ENCODE results near the gene YWHAB. TPM values are rescaled to one million over a fixed set of nuclear protein-coding genes. Genes with fewer than 3 reads are reported as not detected.

Gene YWHAB
- total and polyA plus RNA-seq, 2 of the 4 experiments (the other 2 are of a cell fraction) = 78.0 to 102 TPM

DNA sequence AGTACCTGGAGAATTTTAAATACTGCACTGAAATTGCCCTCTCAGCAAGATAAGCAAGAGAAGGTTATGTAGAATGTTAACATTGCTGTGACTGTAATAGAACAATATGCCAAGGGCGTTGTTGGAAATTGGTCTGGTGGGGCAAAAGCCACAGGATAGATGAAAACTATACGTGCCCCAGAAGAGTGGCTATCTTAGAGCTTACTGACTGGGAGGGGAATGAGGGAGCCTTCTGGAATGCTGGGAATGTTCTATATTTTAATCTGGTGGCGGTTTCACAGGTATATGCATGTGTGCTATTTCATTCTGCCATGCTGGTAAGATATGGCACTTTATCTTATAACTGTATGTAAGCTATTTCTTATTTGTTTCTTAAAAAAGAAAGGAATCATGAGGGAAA, 35.2 kb upstream of the YWHAB start:
- Histone ChIP-seq H4K20me1 (ENCODE audit: insufficient read depth, low read length) (no peaks in the 10 kb centered on the region), H3K23ac (ENCODE audit: low read depth, low read length) (no peak overlapping the region), H3K4me2 (ENCODE audit: low read depth, low read length) (no peak overlapping the region), H3K4me1 (ENCODE audit: control insufficient read depth, insufficient read depth, low read length) (no peaks in the 10 kb centered on the region), H3K79me1 (ENCODE audit: low read depth in 1 of 2, low read length in 2 of 2) (no peaks in the 10 kb centered on the region), H2BK20ac (ENCODE audit: low read depth, low read length) (no peak overlapping the region), H2BK120ac (ENCODE audit: low read depth, low read length) (no peak overlapping the region), H3K27ac (ENCODE audit: insufficient read depth, low read length) (no peak overlapping the region), H2BK5ac (ENCODE audit: low read depth, low read length, poor library complexity, severe bottlenecking) (no peak overlapping the region), H3K9me3 (ENCODE audit: control insufficient read depth, insufficient read depth, low read length) (no peaks in the 10 kb centered on the region), H3K9ac (ENCODE audit: low read depth, low read length) (no peak overlapping the region), H2AK5ac (ENCODE audit: low read depth, low read length) (no peak overlapping the region), H4K8ac (ENCODE audit: low read depth in 2 of 2, low read length in 2 of 2) (no peak overlapping the region), H3K4me3 (ENCODE audit: insufficient read depth, low read depth, low read length) (no peak overlapping the region), H3K14ac (replicated peaks; ENCODE audit: low read depth, low read length) (no peak overlapping the region), H2AFZ (replicated peaks; ENCODE audit: low read length, poor library complexity) (no peak overlapping the region), H4K91ac (ENCODE audit: insufficient read depth, low read depth, low read length) (no peak overlapping the region), H3K18ac (ENCODE audit: low read depth, low read length) (no peak overlapping the region), H3K9me1 (ENCODE audit: insufficient read depth, low read length) (no peaks in the 10 kb centered on the region), H3K36me3 (ENCODE audit: control insufficient read depth, insufficient read depth, low read length) (no peaks in the 10 kb centered on the region), H3K56ac (ENCODE audit: extremely low read depth, insufficient read depth, low read length) (no peak overlapping the region), H4K5ac (ENCODE audit: low read depth, low read length) (no peak overlapping the region), H3K27me3 (ENCODE audit: control insufficient read depth, insufficient read depth, low read length) (peaks cover 1% of the 10 kb centered on the region; the same call in 1 of the 2 replicates), H2BK15ac (ENCODE audit: low read depth, low read length) (no peak overlapping the region), H2AK9ac (replicated peaks; ENCODE audit: low read depth, low read length, poor library complexity) (no peak overlapping the region), H3K4ac (ENCODE audit: low read depth, low read length) (no peak overlapping the region)
- no CpG with 5 or more reads among the region's 3 CpGs for WGBS, 2 experiments (ENCODE audit: extremely low coverage in 2 of 2, insufficient read length in 1 of 2)
- TF ChIP-seq, protein P1, sequence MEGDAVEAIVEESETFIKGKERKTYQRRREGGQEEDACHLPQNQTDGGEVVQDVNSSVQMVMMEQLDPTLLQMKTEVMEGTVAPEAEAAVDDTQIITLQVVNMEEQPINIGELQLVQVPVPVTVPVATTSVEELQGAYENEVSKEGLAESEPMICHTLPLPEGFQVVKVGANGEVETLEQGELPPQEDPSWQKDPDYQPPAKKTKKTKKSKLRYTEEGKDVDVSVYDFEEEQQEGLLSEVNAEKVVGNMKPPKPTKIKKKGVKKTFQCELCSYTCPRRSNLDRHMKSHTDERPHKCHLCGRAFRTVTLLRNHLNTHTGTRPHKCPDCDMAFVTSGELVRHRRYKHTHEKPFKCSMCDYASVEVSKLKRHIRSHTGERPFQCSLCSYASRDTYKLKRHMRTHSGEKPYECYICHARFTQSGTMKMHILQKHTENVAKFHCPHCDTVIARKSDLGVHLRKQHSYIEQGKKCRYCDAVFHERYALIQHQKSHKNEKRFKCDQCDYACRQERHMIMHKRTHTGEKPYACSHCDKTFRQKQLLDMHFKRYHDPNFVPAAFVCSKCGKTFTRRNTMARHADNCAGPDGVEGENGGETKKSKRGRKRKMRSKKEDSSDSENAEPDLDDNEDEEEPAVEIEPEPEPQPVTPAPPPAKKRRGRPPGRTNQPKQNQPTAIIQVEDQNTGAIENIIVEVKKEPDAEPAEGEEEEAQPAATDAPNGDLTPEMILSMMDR (conservative IDR thresholded peaks at IDR 0.05; ENCODE audit: low read depth, low read length) = no peak
- TF ChIP-seq FOS (IDR thresholded peaks at IDR 0.05; ENCODE audit: low read depth, low read length) = no peak
- TF ChIP-seq RCOR1 (IDR thresholded peaks at IDR 0.05; ENCODE audit: insufficient replicate concordance, low read length) = no peak
- no peak for TF ChIP-seq CHD1 (IDR thresholded peaks at IDR 0.05; ENCODE audit: low read depth, low read length)
- TF ChIP-seq MAZ (IDR thresholded peaks at IDR 0.05; ENCODE audit: borderline replicate concordance, low read depth, low read length) = no peak
- TF ChIP-seq RFX5 (IDR thresholded peaks at IDR 0.05; ENCODE audit: low read depth, low read length) = no peak
- no peak for TF ChIP-seq NFE2L2 (IDR thresholded peaks at IDR 0.05; ENCODE audit: low read depth, low read length)
- no peak for TF ChIP-seq MXI1 (IDR thresholded peaks at IDR 0.05; ENCODE audit: borderline replicate concordance, low read depth, low read length)
- TF ChIP-seq, protein P2, sequence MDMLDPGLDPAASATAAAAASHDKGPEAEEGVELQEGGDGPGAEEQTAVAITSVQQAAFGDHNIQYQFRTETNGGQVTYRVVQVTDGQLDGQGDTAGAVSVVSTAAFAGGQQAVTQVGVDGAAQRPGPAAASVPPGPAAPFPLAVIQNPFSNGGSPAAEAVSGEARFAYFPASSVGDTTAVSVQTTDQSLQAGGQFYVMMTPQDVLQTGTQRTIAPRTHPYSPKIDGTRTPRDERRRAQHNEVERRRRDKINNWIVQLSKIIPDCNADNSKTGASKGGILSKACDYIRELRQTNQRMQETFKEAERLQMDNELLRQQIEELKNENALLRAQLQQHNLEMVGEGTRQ (IDR thresholded peaks at IDR 0.05; ENCODE audit: low read depth, low read length) = no peak
- TF ChIP-seq CEBPB (IDR thresholded peaks at IDR 0.05; ENCODE audit: low read depth, low read length) = no peak
- TF ChIP-seq BHLHE40 (IDR thresholded peaks at IDR 0.05; ENCODE audit: low read depth, low read length) = no peak
- TF ChIP-seq RAD21 (IDR thresholded peaks at IDR 0.05; ENCODE audit: low read length) = no peak
- TF ChIP-seq POLR2A (IDR thresholded peaks at IDR 0.05; ENCODE audit: low read depth, low read length) = no peak
- dilution Hi-C loops (cut with HindIII; ENCODE audit: low sequenced_read_pairs, unreplicated experiment) (no loop called here), intact Hi-C loops (cut with micrococcal nuclease) (no loop called here), in situ Hi-C loops (cut with MboI; ENCODE audit: low sequenced_read_pairs) (loop anchor here (25.0 kb wide), 1 partner anchor 463 kb away; no protein-coding TSS in a partner anchor)
- DNase-seq (no peak), ATAC-seq (ENCODE audit: low read depth) (no peak)
- BruUV-seq (replicated peaks) = no TSS peak
- CTCF ChIA-PET = no interaction called here
- POLR2A ChIA-PET (ENCODE audit: unreplicated experiment) = interaction anchor here (0.6 kb wide), 1 partner anchor 65 kb away, joined by 16 read pairs; no protein-coding TSS in a partner anchor

Measured in IMR-90 (cell line).